Activated T-cell treated with anti-CD3 and anti-CD28 coated beads, Interleukin-2, amount 50 U/mL, for 72 hours (primary cell): ENCODE results near the gene MPDZ. TPM values are rescaled to one million over a fixed set of nuclear protein-coding genes. Genes with fewer than 3 reads are reported as not detected.

Experiments used
- ATAC-seq, 2 donors: fragments of 150-1000 bp; cut with Tn5 transposase; replicated peaks in 1 of 2; 2 replicates each; pipeline ENCODE4 v1.10.0; 2021; ENCODE audit warnings: moderate library complexity in 2 of 2, mild to moderate bottlenecking in 1 of 2
- DNase-seq, 2 donors: peaks; one replicate each; pipeline ENCODE4 v3.0.0; 2021 to 2022; ENCODE audit warnings: mixed read lengths in 1 of 2
- H3K27ac Mint-ChIP-seq: one replicate; pipeline ENCODE4 v1.8.0; 2022; ENCODE audit warnings: mild to moderate bottlenecking, moderate library complexity, mixed read lengths
- H3K27me3 Mint-ChIP-seq: one replicate; pipeline ENCODE4 v1.8.0; 2022; ENCODE audit warnings: low read depth, mixed read lengths
- H3K36me3 Mint-ChIP-seq, 2 donors: one replicate each; pipeline ENCODE4 v1.8.0; 2022; ENCODE audit warnings: mixed read lengths in 2 of 2, mild to moderate bottlenecking in 1 of 2; ENCODE audit not compliant: insufficient read depth in 2 of 2
- H3K4me1 Mint-ChIP-seq: one replicate; pipeline ENCODE4 v1.8.0; 2022; ENCODE audit warnings: low read depth, mixed read lengths
- H3K4me3 Mint-ChIP-seq, 2 donors: one replicate each; pipeline ENCODE4 v1.8.0; 2022; ENCODE audit warnings: mild to moderate bottlenecking in 2 of 2, mixed read lengths in 2 of 2, moderate library complexity in 2 of 2
- H3K9me3 Mint-ChIP-seq, 2 donors: one replicate each; pipeline ENCODE4 v1.8.0; 2022; ENCODE audit warnings: mixed read lengths in 2 of 2
- total RNA-seq, 2 donors: library from RNA; stranded (reverse); gene quantifications; one replicate each; pipeline ENCODE4 v1.2.3, GENCODE V29; 2022

The MPDZ gene
- total RNA-seq, 2 donors from 2014 or later = not detected

DNA sequence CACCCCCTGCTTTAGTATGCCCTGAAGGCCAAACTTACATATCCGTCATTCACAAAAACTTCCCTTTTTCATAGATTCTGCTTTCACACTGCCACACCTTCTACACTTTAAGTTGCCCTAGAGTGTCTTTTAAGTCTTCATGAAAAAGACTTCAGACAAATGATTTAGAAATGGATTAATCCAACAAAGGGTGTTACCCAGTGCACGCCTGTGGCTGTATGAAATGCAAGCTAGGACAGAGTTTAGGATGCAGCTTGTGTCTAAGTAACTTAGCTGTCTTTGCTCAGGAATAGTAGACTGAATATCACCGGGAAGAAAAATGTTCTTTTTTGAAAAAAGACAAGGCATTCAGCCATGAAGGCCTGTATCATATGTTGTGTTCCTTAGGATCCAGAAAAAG, 210.0 kb downstream of the MPDZ start:
- Mint-ChIP-seq H3K27me3 (no peaks in the 10 kb centered on the region), H3K4me1 (no peaks in the 10 kb centered on the region), H3K9me3 (peaks cover 9 to 13% of the 10 kb centered on the region in 2 donors), H3K4me3 (no peak overlapping the region), H3K27ac (no peak overlapping the region), H3K36me3 (peaks cover 0 to 3% of the 10 kb centered on the region in 2 donors)
- DNase-seq (no peak), ATAC-seq (no peak)

DNA sequence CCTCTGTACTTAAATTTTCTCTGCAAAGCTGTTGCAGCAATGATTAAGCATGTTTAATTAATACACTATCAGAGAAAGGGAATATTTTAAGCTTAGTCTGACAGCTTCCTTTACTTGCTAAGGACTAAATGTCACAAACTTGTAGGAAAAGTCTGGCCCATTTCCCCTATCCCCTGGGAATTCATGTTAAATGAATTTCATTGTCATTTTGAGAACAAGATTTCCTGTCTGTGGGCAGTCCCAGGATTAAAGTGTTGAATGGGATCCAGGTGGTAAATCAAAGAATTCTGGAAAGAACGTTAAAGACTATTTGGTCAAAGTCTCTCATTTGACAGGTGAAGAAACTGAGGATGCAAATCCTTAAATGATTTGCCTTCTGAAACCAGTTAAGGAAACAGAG, 214.8 kb downstream of the MPDZ start:
- no peak for DNase-seq
- no peaks in the 10 kb centered on the region for H3K4me1 Mint-ChIP-seq
- H3K36me3 Mint-ChIP-seq = peaks cover 0 to 2% of the 10 kb centered on the region in 2 donors
- H3K9me3 Mint-ChIP-seq = peaks cover 5 to 12% of the 10 kb centered on the region in 2 donors
- H3K4me3 Mint-ChIP-seq = no peak overlapping the region
- H3K27ac Mint-ChIP-seq = no peak overlapping the region
- H3K27me3 Mint-ChIP-seq = no peaks in the 10 kb centered on the region
- ATAC-seq = no peak

DNA sequence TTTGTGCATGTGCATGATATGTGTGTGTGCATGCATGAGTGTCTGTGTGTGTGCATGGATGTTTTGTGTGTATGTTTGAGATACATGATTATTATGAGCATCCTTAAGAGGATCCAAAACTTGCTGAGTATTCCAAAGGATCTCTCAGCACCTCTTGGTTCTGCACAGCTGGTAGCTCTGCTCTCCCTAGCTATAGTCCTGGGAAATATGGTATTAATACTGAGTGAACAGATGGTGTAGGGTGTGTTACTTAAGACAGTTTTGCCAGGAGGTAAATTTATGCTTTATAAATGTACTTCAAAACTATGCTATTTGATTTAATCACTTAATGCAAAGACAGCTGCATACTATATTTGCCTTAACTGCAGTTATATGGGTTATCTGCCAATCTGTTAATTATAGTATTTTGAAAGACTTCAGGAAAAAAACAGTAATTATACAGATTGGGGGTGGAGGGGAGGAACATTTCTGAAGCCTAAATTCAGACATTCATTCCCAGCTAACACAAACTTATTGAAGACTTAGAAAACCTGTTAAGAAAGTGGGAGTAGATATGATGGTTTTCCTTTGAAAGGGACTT, 215.5 kb downstream of the MPDZ start:
- Mint-ChIP-seq H3K36me3 (peaks cover 0 to 2% of the 10 kb centered on the region in 2 donors), H3K27ac (no peak overlapping the region), H3K9me3 (peaks cover 5 to 12% of the 10 kb centered on the region in 2 donors), H3K4me1 (no peaks in the 10 kb centered on the region), H3K4me3 (no peak overlapping the region), H3K27me3 (no peaks in the 10 kb centered on the region)
- no peak for DNase-seq
- ATAC-seq = no peak

DNA sequence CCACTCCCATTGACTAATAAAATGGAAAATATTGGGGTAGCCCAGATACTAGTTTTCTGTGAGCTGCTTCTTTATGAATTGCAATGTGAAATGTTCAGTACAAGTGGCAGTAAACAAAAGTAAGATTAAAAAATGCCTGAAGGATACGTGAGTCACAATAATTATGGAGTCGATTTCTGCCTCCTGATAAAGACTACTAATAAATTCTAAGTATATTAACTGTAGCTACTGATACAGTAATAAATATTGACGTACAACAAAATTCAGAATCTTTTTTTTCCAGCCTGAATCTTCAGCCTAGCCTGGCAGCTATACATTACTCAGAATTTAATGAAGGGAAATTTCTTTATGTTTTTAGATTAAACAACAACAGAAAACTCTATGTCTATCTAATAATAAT, 218.1 kb downstream of the MPDZ start:
- H3K27ac Mint-ChIP-seq = no peak overlapping the region
- ATAC-seq (no peak), DNase-seq (no peak)
- H3K27me3 Mint-ChIP-seq = no peaks in the 10 kb centered on the region
- no peaks in the 10 kb centered on the region for H3K4me1 Mint-ChIP-seq
- H3K9me3 Mint-ChIP-seq = peaks cover 9 to 12% of the 10 kb centered on the region in 2 donors
- H3K4me3 Mint-ChIP-seq = no peak overlapping the region
- H3K36me3 Mint-ChIP-seq = peaks cover 0 to 2% of the 10 kb centered on the region in 2 donors
